GM12878 (cell line): ENCODE results near the gene FRAS1. TPM values are rescaled to one million over a fixed set of nuclear protein-coding genes. Genes with fewer than 3 reads are reported as not detected.

Experiments
- ATAC-seq: fragments of 200-7000 bp; cut with Tn5 transposase; 3 replicates; pipeline ENCODE4 v1.9.1; 2020; ENCODE audit warnings: mild to moderate bottlenecking, moderate library complexity
- BruUV-seq: library from RNA; stranded (reverse); fragments of 400-500 nt; replicated peaks from 2 replicates; lab custom pipeline; 2021; lab: Mats Ljungman, UMichigan
- CTCF ChIA-PET: fragments of 300-600 bp; sonication (Branson Sonifier 250); formaldehyde crosslinking; extraction: SDS; loops from one replicate; lab custom pipeline; 2021; ENCODE audit warnings: inconsistent platforms; lab: Yijun Ruan, JAX
- POLR2A ChIA-PET: fragments of 350-600 bp; formaldehyde crosslinking; extraction: SDS; loops from one replicate; lab custom pipeline; 2021; ENCODE audit warnings: inconsistent platforms; lab: Charles Lee
- RAD21 ChIA-PET: fragments of 300-600 bp; sonication (Branson Sonifier 250); formaldehyde crosslinking; loops from one replicate; lab custom pipeline; 2023; ENCODE audit warnings: antibody characterized with exemption; ENCODE audit not compliant: unreplicated experiment; lab: Charles Lee
- SMC1A ChIA-PET: fragments of 300-600 bp; sonication (Branson Sonifier 250); formaldehyde crosslinking; loops from one replicate; lab custom pipeline; 2023; ENCODE audit not compliant: unreplicated experiment, uncharacterized antibody; lab: Charles Lee
- DNase-seq: peaks from one replicate; pipeline ENCODE4 v3.0.0-alpha.2; 2011; ENCODE audit warnings: low read depth, low spot score
- FAIRE-seq: peaks from 3 replicates; lab custom pipeline; 2011; peaks lifted over from hg19 to GRCh38; lab: Jason Lieb, UNC
- H2AFZ ChIP-seq: 2 replicates; pipeline ENCODE4 v1.6.0; 2011; ENCODE audit warnings: low read depth, low read length, control low read depth; ENCODE audit not compliant: control insufficient read depth
- H3K27ac ChIP-seq: 2 replicates; pipeline ENCODE4 v1.5.1; 2011; ENCODE audit warnings: control low read depth; ENCODE audit not compliant: control insufficient read depth, insufficient read depth
- H3K27me3 ChIP-seq, 2 experiments: replicated peaks in 1 of 2; 2 replicates each; pipeline versions ENCODE4 v1.6.0 to v1.6.1; 2011; ENCODE audit warnings: low read length in 1 of 2; ENCODE audit not compliant: control insufficient read depth in 2 of 2, insufficient read depth in 2 of 2
- H3K36me3 ChIP-seq, 2 experiments: 2 replicates each; pipeline ENCODE4 v1.5.1; 2011; ENCODE audit warnings: low read length in 1 of 2; ENCODE audit not compliant: control insufficient read depth in 2 of 2, insufficient read depth in 2 of 2
- H3K4me1 ChIP-seq: 2 replicates; pipeline ENCODE4 v1.6.1; 2011; ENCODE audit warnings: mild to moderate bottlenecking, low read length, moderate library complexity, mixed read lengths; ENCODE audit not compliant: control insufficient read depth, insufficient read depth
- H3K4me2 ChIP-seq: 2 replicates; pipeline ENCODE4 v1.6.0; 2011; ENCODE audit warnings: control low read depth; ENCODE audit not compliant: control insufficient read depth, insufficient read depth
- H3K4me3 ChIP-seq: fragments of 200-600 bp; sonication (generic); 2 replicates; pipeline ENCODE4 v1.5.1; 2016
- H3K79me2 ChIP-seq: 2 replicates; pipeline ENCODE4 v1.6.0; 2011; ENCODE audit warnings: low read length; ENCODE audit not compliant: control insufficient read depth, insufficient read depth
- H3K9ac ChIP-seq: 2 replicates; pipeline ENCODE4 v1.8.0; 2011; ENCODE audit warnings: low read length, control low read depth, mixed read lengths; ENCODE audit not compliant: control insufficient read depth, insufficient read depth
- H3K9me3 ChIP-seq: replicated peaks from 3 replicates; pipeline ENCODE4 v1.5.1; 2011; ENCODE audit warnings: mild to moderate bottlenecking, low read length; ENCODE audit not compliant: control insufficient read depth, insufficient read depth
- H4K20me1 ChIP-seq: 2 replicates; pipeline ENCODE4 v1.6.0; 2011; ENCODE audit not compliant: control insufficient read depth, insufficient read depth
- BCL3 ChIP-seq: IDR thresholded peaks from 2 replicates; pipeline ENCODE4 v1.6.1; 2011; ENCODE audit warnings: borderline replicate concordance, low read depth, mild to moderate bottlenecking, moderate library complexity, low read length; ENCODE audit not compliant: insufficient read depth, poor library complexity, severe bottlenecking
- FOS ChIP-seq: IDR thresholded peaks from 3 replicates; pipeline ENCODE4 v1.6.1; 2011; ENCODE audit warnings: borderline replicate concordance; ENCODE audit not compliant: insufficient read length; ENCODE audit errors: extremely low read depth
- NFXL1 ChIP-seq: fragments of 450-650 bp; IDR thresholded peaks from 2 replicates; pipeline ENCODE4 v1.6.1; 2017; ENCODE audit warnings: antibody characterized with exemption, mild to moderate bottlenecking, borderline replicate concordance
- NFYB ChIP-seq: IDR thresholded peaks from 2 replicates; pipeline ENCODE4 v1.6.1; 2011; ENCODE audit warnings: low read depth, mild to moderate bottlenecking, low read length, improper control_type of control experiment, moderate library complexity; ENCODE audit not compliant: insufficient read depth
- SREBF1 ChIP-seq: IDR thresholded peaks from 2 replicates; pipeline ENCODE4 v1.6.1; 2012; ENCODE audit warnings: mild to moderate bottlenecking, low read length
- TBL1XR1 ChIP-seq: IDR thresholded peaks from 2 replicates; pipeline ENCODE4 v1.6.1; 2012; ENCODE audit warnings: low read depth, low read length, improper control_type of control experiment
- TCF3 ChIP-seq: IDR thresholded peaks from 2 replicates; pipeline ENCODE4 v1.6.1; 2012; ENCODE audit warnings: low read depth, mild to moderate bottlenecking, low read length, borderline replicate concordance; ENCODE audit not compliant: insufficient read depth
- ZBTB4 ChIP-seq: fragments of 450-650 bp; formaldehyde crosslinking; IDR thresholded peaks from 2 replicates; pipeline ENCODE4 v1.4.0; 2022; ENCODE audit warnings: mild to moderate bottlenecking, moderate library complexity
- WGBS: methylation state at CpG from one replicate; pipeline ENCODE4 v1.1.6; 2016; ENCODE audit warnings: low lambda C conversion rate; ENCODE audit not compliant: insufficient replicate concordance, insufficient coverage; ENCODE audit errors: missing lambda C conversion rate; 5-methylcytosine and 5-hydroxymethylcytosine counted together
- in situ Hi-C: fragments of 300-500 bp; cut with MboI; formaldehyde crosslinking; loops from 9 replicates; pipeline ENCODE4 v1.14.3; 2018; ENCODE audit warnings: mixed read lengths
- intact Hi-C: fragments of 100-400 bp; cut with micrococcal nuclease; formaldehyde crosslinking; loops from one replicate; pipeline ENCODE4 v1.14.2; 2022; ENCODE audit not compliant: unreplicated experiment
- polyA plus RNA-seq, 11 experiments: library from polyadenylated mRNA; depleted of rRNA in 4 of 11; unstranded in 6 of 11; stranded (reverse) in 5 of 11; fragments of >200 nt; fragmentation: Nextera tagmentation in 4 of 11; fragmentation: Illumina TruSeq in 1 of 11; extraction: Ambion mirVana in 4 of 11; extraction: Trizol in 1 of 11; gene quantifications; 1 replicate in 1 of 11; 2 replicates in 10 of 11; pipeline versions ENCODE4 v1.2.1 to v1.2.3, GENCODE V29; 2011 to 2016; ENCODE audit warnings: inconsistent platforms in 2 of 11, missing spikeins in 2 of 11, low read depth in 1 of 11
- total RNA-seq, 4 experiments: library from RNA; depleted of rRNA in 3 of 4; stranded (reverse); fragments of >200 nt in 3 of 4; fragmentation: Illumina TruSeq in 1 of 4; extraction: Trizol in 1 of 4; gene quantifications; 2 replicates each; pipeline versions ENCODE4 v1.2.1 to v1.2.3, GENCODE V29; 2013 to 2021

FRAS1 gene
- total and polyA plus RNA-seq, 10 of the 15 experiments (the other 5 are each of a cell fraction or from before 2014, with no cell fraction given), result 0.08 to 11.7 (median 0.20) TPM

- TF ChIP-seq ZBTB4 (CRISPR knock-in tag) (no peak), BCL3 (no peak)
Observed at GRCh38 chr4:78532046-78532445, 474.9 kb downstream of the FRAS1 start (continued).

- SMC1A ChIA-PET, result interaction anchor here (0.6 to 1.6 kb wide), 2 partner anchors 8 to 304 kb away, joined by 4 read pairs; no protein-coding TSS in a partner anchor
- POLR2A ChIA-PET, result no interaction called here
- no peak for DNase-seq
- Histone ChIP-seq H3K27me3 (no peaks in the 10 kb centered on the region; a peak in 1 of 4 replicates), H3K79me2 (no peaks in the 10 kb centered on the region), H3K36me3 (no peaks in the 10 kb centered on the region), H3K27ac (no peak overlapping the region), H4K20me1 (no peaks in the 10 kb centered on the region), H2AFZ (no peak overlapping the region), H3K4me1 (no peaks in the 10 kb centered on the region), H3K9ac (no peak overlapping the region), H3K4me2 (no peak overlapping the region), H3K4me3 (no peak overlapping the region), H3K9me3 (no peaks in the 10 kb centered on the region)
- CTCF ChIA-PET, result interaction anchor here (0.6 to 1.3 kb wide), 3 partner anchors 11 to 74 kb away, joined by 3 to 6 read pairs (median 5); no protein-coding TSS in a partner anchor
- FAIRE-seq, result no peak
- in situ Hi-C loops, result no loop called here
- RAD21 ChIA-PET, result interaction anchor here (0.6 kb wide), 1 partner anchor 86 kb away, joined by 4 read pairs; no protein-coding TSS in a partner anchor
- TF ChIP-seq TBL1XR1 (no peak), NFYB (no peak), SREBF1 (no peak), FOS (no peak), NFXL1 (no peak), TCF3 (no peak)
- ATAC-seq, result no peak
- intact Hi-C loops, result no loop called here
- WGBS, result 44% methylated on average over 5 of the region's 5 CpGs
- no TSS peak for BruUV-seq
Observed at GRCh38 chr4:78533854-78534253, 476.7 kb downstream of the FRAS1 start.
